Measurements from ENCODE around the gene ATP6AP1. TPM values are rescaled to one million over a fixed set of nuclear protein-coding genes. Genes with fewer than 3 reads are reported as not detected.

Gene ATP6AP1
- polyA plus RNA-seq, 1 donor (not counting 4 experiments of a cell fraction or from before 2014, with no cell fraction given): 42.4 TPM

DNA sequence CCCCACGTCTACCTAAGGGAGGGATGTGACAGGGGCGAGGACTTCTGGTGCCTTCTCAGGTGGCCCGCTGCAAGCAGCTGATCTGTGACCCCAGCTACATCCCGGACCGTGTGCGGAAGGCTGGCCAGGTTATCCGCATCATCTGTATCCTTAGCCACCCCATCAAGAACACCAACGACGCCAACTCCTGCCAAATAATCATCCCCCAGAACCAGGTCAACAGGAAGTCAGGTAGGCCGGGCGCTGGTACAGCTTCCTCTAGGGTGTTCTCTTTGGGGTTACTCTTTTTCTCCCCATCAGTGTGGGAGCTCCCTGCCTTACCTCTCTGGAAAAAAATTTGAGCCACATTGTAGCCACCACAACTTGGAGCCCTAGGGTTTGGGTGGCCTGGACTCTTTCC, 13.1 kb downstream of the ATP6AP1 start:
- Histone ChIP-seq H2AFZ (ENCODE audit: control insufficient read depth, low read length) (no peak overlapping the region), H3K27me3 (ENCODE audit: control insufficient read depth, extremely low read depth, insufficient read depth, low read length) (no peaks in the 10 kb centered on the region), H3K79me2 (ENCODE audit: control insufficient read depth, insufficient read depth, low read length) (peaks cover 24% of the 10 kb centered on the region), H3K9me3 (ENCODE audit: control insufficient read depth, low read depth, low read length) (peaks cover 4% of the 10 kb centered on the region), H3K9me1 (ENCODE audit: control insufficient read depth, extremely low read depth, insufficient read depth, low read length) (no peaks in the 10 kb centered on the region), H3K27ac (ENCODE audit: control insufficient read depth, insufficient read depth, low read length) (no peak overlapping the region), H3K36me3 (ENCODE audit: control insufficient read depth in 2 of 2, extremely low read depth in 1 of 2, insufficient read depth in 2 of 2, low read length in 2 of 2) (peaks cover 1 to 7% of the 10 kb centered on the region in 2 experiments), H3K9ac (ENCODE audit: control insufficient read depth, extremely low read depth, insufficient read depth, low read length) (no peak overlapping the region), H3K4me3 (ENCODE audit: control insufficient read depth in 2 of 3, extremely low read depth in 1 of 3, insufficient read depth in 2 of 3, low read depth in 1 of 3, low read length in 3 of 3) (no peak overlapping the region), H3K4me2 (ENCODE audit: control insufficient read depth, extremely low read depth, insufficient read depth, low read depth, low read length) (no peak overlapping the region), H3K4me1 (ENCODE audit: control insufficient read depth, extremely low read depth, insufficient read depth, low read length) (peaks cover 17% of the 10 kb centered on the region), H4K20me1 (ENCODE audit: control insufficient read depth, extremely low read depth, insufficient read depth, low read length) (peaks cover 5% of the 10 kb centered on the region)
- FAIRE-seq: no peak
- DNase-seq (ENCODE audit: low read depth, low spot score): no peak
- TF ChIP-seq CTCF (optimal IDR thresholded peaks at IDR 0.05 in 1 of 3, IDR thresholded peaks at IDR 0.05 in 1 of 3, conservative IDR thresholded peaks at IDR 0.05 in 1 of 3; ENCODE audit: extremely low read depth in 1 of 3, insufficient read depth in 2 of 3, low read length in 3 of 3) (no peak), EZH2 (IDR thresholded peaks at IDR 0.05; ENCODE audit: low read length) (no peak)
- dilution Hi-C loops (cut with MboI; ENCODE audit: extremely low pct_ligation_motif_present, low sequenced_read_pairs): no loop called here

- Histone ChIP-seq H2AFZ (ENCODE audit: control insufficient read depth, low read length) (no peak overlapping the region), H3K27ac (ENCODE audit: control insufficient read depth, insufficient read depth, low read length) (no peak overlapping the region), H3K4me2 (ENCODE audit: control insufficient read depth, extremely low read depth, insufficient read depth, low read depth, low read length) (no peak overlapping the region), H3K9ac (ENCODE audit: control insufficient read depth, extremely low read depth, insufficient read depth, low read length) (no peak overlapping the region), H4K20me1 (ENCODE audit: control insufficient read depth, extremely low read depth, insufficient read depth, low read length) (peaks cover 5% of the 10 kb centered on the region), H3K9me3 (ENCODE audit: control insufficient read depth, low read depth, low read length) (peaks cover 4% of the 10 kb centered on the region), H3K4me1 (ENCODE audit: control insufficient read depth, extremely low read depth, insufficient read depth, low read length) (peaks cover 17% of the 10 kb centered on the region), H3K4me3 (ENCODE audit: control insufficient read depth in 2 of 3, extremely low read depth in 1 of 3, insufficient read depth in 2 of 3, low read depth in 1 of 3, low read length in 3 of 3) (no peak overlapping the region), H3K79me2 (ENCODE audit: control insufficient read depth, insufficient read depth, low read length) (peaks cover 23% of the 10 kb centered on the region), H3K9me1 (ENCODE audit: control insufficient read depth, extremely low read depth, insufficient read depth, low read length) (no peaks in the 10 kb centered on the region), H3K36me3 (ENCODE audit: control insufficient read depth in 2 of 2, extremely low read depth in 1 of 2, insufficient read depth in 2 of 2, low read length in 2 of 2) (peaks cover 1 to 7% of the 10 kb centered on the region in 2 experiments), H3K27me3 (ENCODE audit: control insufficient read depth, extremely low read depth, insufficient read depth, low read length) (no peaks in the 10 kb centered on the region)
- dilution Hi-C loops (cut with MboI; ENCODE audit: extremely low pct_ligation_motif_present, low sequenced_read_pairs): no loop called here
- TF ChIP-seq CTCF (optimal IDR thresholded peaks at IDR 0.05 in 1 of 3, IDR thresholded peaks at IDR 0.05 in 1 of 3, conservative IDR thresholded peaks at IDR 0.05 in 1 of 3; ENCODE audit: extremely low read depth in 1 of 3, insufficient read depth in 2 of 3, low read length in 3 of 3): no peak
- TF ChIP-seq EZH2 (IDR thresholded peaks at IDR 0.05; ENCODE audit: low read length): no peak
- DNase-seq (ENCODE audit: low read depth, low spot score) (peak; percentile 15), FAIRE-seq (no peak)
Observed at GRCh38 chrX:154441984-154442707, 13.7 kb downstream of the ATP6AP1 start.

All from keratinocyte (primary cell).